AG04449 (cell line): ENCODE measurements around the gene CSRNP3.

ENCODE experiments used
- CTCF ChIA-PET: fragments of 350-600 bp; formaldehyde crosslinking; extraction: SDS; loops from one replicate; lab custom pipeline; 2021; ENCODE audit warnings: antibody characterized with exemption; lab: Yijun Ruan, JAX
- POLR2A ChIA-PET: fragments of 400-600, 350-600 bp; formaldehyde crosslinking; extraction: SDS; loops from one replicate; lab custom pipeline; 2020; ENCODE audit warnings: antibody characterized with exemption, inconsistent platforms; lab: Yijun Ruan, JAX
- DNase-seq: peaks from one replicate; pipeline ENCODE4 v3.0.0-alpha.2; 2010; ENCODE audit warnings: low read depth, low spot score
- H3K4me3 ChIP-seq: 2 replicates; pipeline ENCODE4 v1.5.1; 2011; ENCODE audit warnings: low read depth, mild to moderate bottlenecking, control low read depth, low read length
- CTCF ChIP-seq: IDR thresholded peaks from one replicate; pipeline ENCODE4 v1.5.1; 2011; ENCODE audit warnings: mild to moderate bottlenecking, moderate library complexity, low read length, control low read depth, inconsistent platforms; ENCODE audit not compliant: insufficient read depth; ENCODE audit errors: missing control alignments

Gene CSRNP3

GRCh38 chr2:165431014-165431413 lies 38.5 kb upstream of the CSRNP3 start:
- H3K4me3 ChIP-seq: no peak overlapping the region
- CTCF ChIA-PET: no interaction called here
- DNase-seq: no peak
- POLR2A ChIA-PET: no interaction called here
- TF ChIP-seq CTCF: no peak

- no peak for TF ChIP-seq CTCF
- ChIA-PET CTCF (no interaction called here), POLR2A (no interaction called here)
- H3K4me3 ChIP-seq: no peak overlapping the region
- DNase-seq: no peak
Measured at GRCh38 chr2:165432234-165432966, 37.1 kb upstream of the CSRNP3 start.

- ChIA-PET POLR2A (no interaction called here), CTCF (no interaction called here)
- DNase-seq: no peak
- no peak overlapping the region for H3K4me3 ChIP-seq
- TF ChIP-seq CTCF: no peak
Measured at GRCh38 chr2:165434865-165435496, 34.5 kb upstream of the CSRNP3 start.

GRCh38 chr2:165435611-165436010 lies 33.9 kb upstream of the CSRNP3 start:
- no peak for TF ChIP-seq CTCF
- POLR2A ChIA-PET: no interaction called here
- no peak overlapping the region for H3K4me3 ChIP-seq
- no peak for DNase-seq
- CTCF ChIA-PET: no interaction called here

- ChIA-PET CTCF (no interaction called here), POLR2A (no interaction called here)
- no peak overlapping the region for H3K4me3 ChIP-seq
- no peak for TF ChIP-seq CTCF
- DNase-seq: no peak
Measured at GRCh38 chr2:165436559-165436958, 32.9 kb upstream of the CSRNP3 start.

- DNase-seq: peak; percentile 5
- TF ChIP-seq CTCF: no peak
- ChIA-PET POLR2A (no interaction called here), CTCF (no interaction called here)
- H3K4me3 ChIP-seq: no peak overlapping the region
Measured at GRCh38 chr2:165440367-165440766, 29.1 kb upstream of the CSRNP3 start.
